K562 (cell line): ENCODE results near the gene FDPS.

Source experiments
- HMBOX1 ChIP-seq: sonication (generic); IDR thresholded peaks from 2 replicates; pipeline ENCODE4 v1.6.1; 2016
- ZNF511 ChIP-seq: sonication (generic); formaldehyde crosslinking; IDR thresholded peaks from 2 replicates; pipeline ENCODE4 v1.8.0; 2022; ENCODE audit warnings: mild to moderate bottlenecking, missing genetic modification reagents

GRCh38 chr1:155286544-155286943 lies 22.1 kb upstream of the FDPS start:
- TF ChIP-seq HMBOX1 (no peak), ZNF511 (CRISPR knock-in tag) (no peak)
